Stimulated activated CD8-positive, alpha-beta memory T cell treated with anti-CD3 and anti-CD28 coated beads, Interleukin-2, amount 100 ng/mL, for 1 hour (primary cell): ENCODE measurements around the gene DNMBP.

Source experiments
- DNase-seq, 2 donors: peaks; one replicate each; pipeline ENCODE4 v3.0.0-alpha.2; 2020; ENCODE audit warnings: low read depth in 2 of 2

DNMBP gene

DNA sequence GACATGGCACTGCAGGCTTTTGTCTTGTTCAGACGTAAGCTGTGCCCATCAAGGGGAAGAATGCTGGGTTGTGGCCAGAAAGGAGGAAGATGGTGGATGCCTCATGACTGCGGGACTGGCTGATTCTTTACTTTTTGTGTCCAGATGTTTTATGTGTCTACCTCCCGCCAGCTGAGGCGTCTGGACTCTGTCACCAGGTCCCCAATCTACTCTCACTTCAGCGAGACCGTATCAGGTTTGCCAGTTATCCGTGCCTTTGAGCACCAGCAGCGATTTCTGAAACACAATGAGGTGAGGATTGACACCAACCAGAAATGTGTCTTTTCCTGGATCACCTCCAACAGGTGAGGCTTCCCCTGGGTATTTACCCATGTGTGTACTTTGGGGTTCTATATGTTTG, 173.8 kb downstream of the DNMBP start:
- DNase-seq, result no peak

DNA sequence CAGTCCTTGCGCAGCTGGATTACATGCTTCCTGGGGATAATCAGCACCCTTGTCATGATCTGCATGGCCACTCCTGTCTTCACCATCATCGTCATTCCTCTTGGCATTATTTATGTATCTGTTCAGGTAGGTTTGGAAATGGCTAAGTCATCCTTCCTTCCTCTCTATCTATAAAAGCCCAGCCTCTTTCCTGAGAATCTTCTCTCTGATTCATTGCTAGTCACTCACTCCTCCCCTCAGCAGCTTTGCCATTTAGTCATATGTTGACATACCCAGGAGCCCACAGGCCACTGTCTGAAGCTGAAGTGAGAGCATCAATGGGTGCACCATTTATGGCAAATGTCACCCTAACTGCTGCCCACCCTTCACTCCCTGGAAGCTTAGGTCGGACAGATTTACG, 175.3 kb downstream of the DNMBP start:
- DNase-seq, result no peak

- no peak for DNase-seq
Measured at GRCh38 chr10:99832439-99832838, 177.3 kb downstream of the DNMBP start.

DNA sequence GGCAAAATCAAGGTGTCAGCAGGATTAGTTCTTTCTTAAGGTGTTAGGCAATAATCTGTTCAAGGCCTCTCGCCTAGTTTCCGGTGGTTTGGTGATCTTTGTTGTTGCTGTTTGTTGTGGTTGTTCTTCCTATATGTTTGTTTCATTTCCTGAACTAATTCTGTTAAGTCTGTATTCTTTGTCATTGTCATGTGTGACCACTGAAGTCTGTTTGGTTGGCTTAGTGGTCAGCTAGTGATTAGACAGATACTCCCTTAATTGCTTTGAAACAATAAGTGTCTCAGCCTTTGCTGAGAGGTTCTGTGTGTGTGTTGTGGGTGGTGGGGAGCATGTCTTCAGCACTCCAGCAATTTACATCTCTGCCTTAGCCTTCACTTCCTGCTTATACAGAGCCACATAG, 181.3 kb downstream of the DNMBP start:
- no peak for DNase-seq

GRCh38 chr10:99827936-99828335, 181.8 kb downstream of the DNMBP start:
- no peak for DNase-seq
